HG03095 (cell line): ENCODE results near the gene ZBTB20.
"Not testable (repeated sequence)": the region's sequence is repeated elsewhere in the genome, so short reads cannot be mapped to it uniquely, and the experiment has no call there.

Source experiments
- ATAC-seq: cut with Tn5 transposase; IDR thresholded peaks from one replicate; pipeline ENCODE4 v1.9.1; 2021; ENCODE audit warnings: moderate library complexity; ENCODE audit not compliant: unreplicated experiment

The ZBTB20 gene

GRCh38 chr3:114847564-114847963, 299.5 kb downstream of the ZBTB20 start:
- no peak for ATAC-seq

- ATAC-seq = no peak
Observed at GRCh38 chr3:114846779-114847178, 300.3 kb downstream of the ZBTB20 start.

GRCh38 chr3:114846252-114846651, 300.8 kb downstream of the ZBTB20 start:
- ATAC-seq = no peak

GRCh38 chr3:114841515-114841914, 305.6 kb downstream of the ZBTB20 start:
- no peak for ATAC-seq

GRCh38 chr3:114839476-114839875, 307.6 kb downstream of the ZBTB20 start:
- no peak for ATAC-seq

GRCh38 chr3:114838025-114838424, 309.1 kb downstream of the ZBTB20 start:
- no peak for ATAC-seq

- ATAC-seq = no peak
Observed at GRCh38 chr3:114834175-114834940, 312.7 kb downstream of the ZBTB20 start.

GRCh38 chr3:114831861-114832260, 315.2 kb downstream of the ZBTB20 start:
- ATAC-seq = no peak

- ATAC-seq = no peak
Observed at GRCh38 chr3:114830652-114831051, 316.4 kb downstream of the ZBTB20 start.

- no peak for ATAC-seq
Observed at GRCh38 chr3:114829783-114830182, 317.3 kb downstream of the ZBTB20 start.

- no peak for ATAC-seq
Observed at GRCh38 chr3:114827495-114827894, 319.6 kb downstream of the ZBTB20 start.

GRCh38 chr3:114824014-114824413, 323.1 kb downstream of the ZBTB20 start:
- no peak for ATAC-seq

- no peak for ATAC-seq
Observed at GRCh38 chr3:114823061-114823460, 324.0 kb downstream of the ZBTB20 start.

GRCh38 chr3:114816052-114816451, 331.0 kb downstream of the ZBTB20 start:
- no peak for ATAC-seq

- not testable (repeated sequence) for ATAC-seq
Observed at GRCh38 chr3:114812541-114813238, 334.4 kb downstream of the ZBTB20 start.

GRCh38 chr3:114809668-114810413, 337.2 kb downstream of the ZBTB20 start:
- ATAC-seq = peak; percentile 100

GRCh38 chr3:114804099-114804498, 343.0 kb downstream of the ZBTB20 start:
- no peak for ATAC-seq

GRCh38 chr3:114803042-114803695, 343.9 kb downstream of the ZBTB20 start:
- ATAC-seq = no peak

- ATAC-seq = no peak
Observed at GRCh38 chr3:114800272-114801031, 346.6 kb downstream of the ZBTB20 start.

GRCh38 chr3:114799816-114800215, 347.3 kb downstream of the ZBTB20 start:
- ATAC-seq = no peak
